SK-MEL-5 (cell line): ENCODE data around the gene UEVLD. TPM values are rescaled to one million over a fixed set of nuclear protein-coding genes. Genes with fewer than 3 reads are reported as not detected.

Experiments
- DNase-seq: peaks from one replicate; pipeline ENCODE4 v3.0.0-alpha.2; 2016; ENCODE audit warnings: low read depth, low spot score
- in situ Hi-C: cut with HindIII; loops from 2 replicates; pipeline ENCODE4 v1.10.0; 2016; ENCODE audit warnings: low sequenced_read_pairs, high pct_unique_total_duplicates, low pct_unique_long_range_greater_than_20kb
- polyA plus RNA-seq, 2 experiments: library from polyadenylated mRNA; depleted of rRNA; stranded (reverse); fragments of >200 nt; gene quantifications; 2 replicates each; pipeline ENCODE4 v1.2.3, GENCODE V29; 2015
- total RNA-seq: library from RNA; depleted of rRNA; stranded (reverse); fragments of >200 nt; shearing (Covaris generic); gene quantifications from 2 replicates; pipeline ENCODE4 v1.2.3, GENCODE V29; 2014; rRNA removed

The UEVLD gene
- total RNA-seq = 30.2 and 34.2 TPM in 2 replicates
- 23.5 and 25.0 TPM in 2 replicates for polyA plus RNA-seq (2015; cell fraction: cytosol; rRNA removed)
- 13.4 and 14.6 TPM in 2 replicates for polyA plus RNA-seq (2015; cell fraction: nucleus; rRNA removed)

DNA sequence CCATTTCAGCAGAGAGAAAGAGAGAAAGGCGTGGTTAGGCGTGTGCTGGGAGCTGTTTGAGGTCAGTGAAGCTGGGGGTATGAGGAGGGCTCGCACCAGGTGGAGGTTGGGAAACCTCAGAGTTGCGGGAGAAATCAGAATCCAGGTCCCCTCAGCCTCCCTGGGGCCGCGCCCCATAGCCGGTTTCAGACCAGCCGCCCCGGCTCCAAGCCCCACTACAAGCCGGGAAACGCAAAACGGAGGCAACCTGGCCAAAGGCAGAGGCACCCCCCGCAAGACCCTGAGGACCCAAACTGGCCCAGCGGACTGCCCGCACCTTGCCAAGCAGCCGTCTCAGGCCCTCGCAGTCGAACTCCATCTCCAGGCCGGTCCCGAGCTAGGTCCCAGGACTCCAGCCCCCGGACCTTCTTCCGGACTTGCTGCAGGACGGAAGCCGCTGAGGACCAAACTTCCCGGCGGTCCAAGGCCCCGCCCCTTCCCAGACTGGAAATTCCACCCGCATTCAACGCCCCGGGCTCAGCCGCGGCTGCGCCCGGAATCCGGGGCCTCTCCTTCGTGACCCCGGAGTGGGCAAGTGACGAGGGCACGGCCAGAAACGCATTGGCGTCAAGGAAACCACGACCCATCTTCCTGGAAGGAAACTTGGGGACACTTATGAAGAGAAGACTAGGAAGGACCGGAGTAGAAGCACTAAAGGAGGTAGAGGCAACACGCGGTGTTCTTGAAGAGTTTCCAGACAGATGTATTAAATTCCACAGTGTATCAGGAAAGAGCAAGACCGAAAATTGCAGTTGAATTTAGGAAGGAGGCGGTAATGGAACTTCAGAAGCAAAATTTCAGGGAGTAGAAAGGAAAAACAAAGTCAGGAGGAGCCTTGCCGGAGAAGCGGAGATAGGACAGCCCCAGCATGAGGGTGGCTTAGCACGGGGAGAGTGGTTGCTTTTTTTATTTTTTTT lies at the start of gene UEVLD:
TSS of gene UEVLD (minus strand) at position 438 of the 956 bp plus-strand sequence. CDS start at position 358, 80 bp downstream.
- in situ Hi-C loops = no loop called here
- peak; percentile 88 for DNase-seq

DNA sequence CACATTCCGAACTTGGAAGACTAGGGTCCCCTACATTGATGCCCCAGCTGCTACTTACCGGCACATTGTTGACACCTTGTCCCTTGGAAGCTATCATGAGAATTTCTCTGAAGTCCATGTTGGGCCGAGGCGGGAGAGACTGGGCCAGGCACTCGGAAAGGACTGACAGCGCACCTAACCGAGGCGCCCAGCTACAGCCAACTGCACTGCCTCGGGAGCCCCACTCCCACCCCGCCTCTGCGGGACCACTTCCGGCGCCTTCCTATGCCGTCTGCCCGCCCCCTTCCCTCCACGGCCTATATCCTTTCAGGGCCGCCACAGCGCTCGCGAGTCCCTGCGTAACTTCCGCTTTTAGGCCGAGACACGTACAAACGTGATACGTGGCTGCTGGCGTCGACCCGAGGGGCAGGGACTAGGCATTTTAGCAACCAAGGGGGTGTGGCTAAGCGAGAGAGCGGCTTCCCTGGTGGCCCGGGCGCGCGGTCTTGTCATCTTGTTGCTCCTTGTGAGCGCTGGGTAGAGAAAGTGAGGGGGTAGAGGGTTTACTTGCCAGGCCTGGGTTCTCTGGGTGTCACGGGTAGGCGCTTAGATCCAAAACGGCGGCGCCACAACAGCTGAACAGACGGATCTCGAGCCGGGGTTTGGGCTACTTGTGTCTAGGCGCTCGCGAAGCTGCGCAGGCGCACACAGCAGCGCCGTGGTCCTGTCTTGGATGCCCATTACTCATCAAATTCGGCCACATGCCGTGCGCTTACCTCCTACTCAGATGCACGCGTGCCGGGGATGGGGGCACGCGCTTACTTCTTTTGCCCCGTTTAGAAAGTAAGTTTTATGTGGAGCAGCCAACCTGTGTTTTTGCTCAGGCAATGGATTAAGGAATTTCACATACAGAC lies 45.9 kb upstream of the UEVLD start, which contains the start of gene SPTY2D1:
TSS of gene SPTY2D1 (minus strand) at position 203 of the 893 bp plus-strand sequence. CDS start at position 118, 85 bp downstream.
- DNase-seq = peak; percentile 99
- in situ Hi-C loops = no loop called here

DNA sequence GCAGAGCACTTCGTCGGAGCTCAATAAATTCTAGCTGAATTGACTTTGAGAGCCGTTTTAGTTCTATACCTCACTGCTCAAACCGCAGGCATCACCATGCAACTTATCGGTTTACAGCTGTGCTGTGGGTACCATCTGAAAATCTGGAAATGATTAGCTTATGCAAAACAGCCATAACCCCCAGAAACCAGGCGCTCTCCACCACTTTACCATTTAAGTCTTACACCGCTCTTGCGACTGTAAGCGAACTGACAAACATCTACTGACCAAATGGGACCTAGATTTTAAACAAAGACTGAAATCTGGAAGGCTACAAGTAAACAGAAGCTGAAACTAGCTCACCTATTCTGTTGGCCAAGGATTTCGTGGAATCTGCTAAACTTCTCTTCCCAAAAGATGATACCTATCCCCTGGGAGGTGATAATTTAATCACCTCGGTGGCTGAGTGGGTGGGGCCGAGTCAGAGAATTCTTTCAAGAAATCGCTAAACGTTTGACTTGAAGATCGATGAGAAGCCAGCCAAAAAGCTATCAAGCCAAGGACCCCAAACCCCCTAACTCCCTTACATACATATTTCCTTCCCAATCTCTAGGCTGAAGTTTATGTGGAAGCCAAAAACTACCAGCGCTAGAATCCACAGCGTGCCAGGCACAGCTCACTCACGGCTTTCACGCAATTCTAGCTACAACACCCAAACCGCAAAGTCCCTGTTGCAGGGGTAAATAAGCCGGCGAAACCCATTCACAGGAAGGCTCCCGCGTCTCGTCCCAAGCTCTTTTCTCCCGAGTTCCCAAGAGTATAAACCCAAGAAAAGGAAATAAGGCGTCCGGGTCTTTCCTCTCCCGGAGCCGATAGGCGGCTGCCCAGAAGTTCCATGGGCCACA lies 45.0 kb upstream of the UEVLD start:
- no peak for DNase-seq
- in situ Hi-C loops = no loop called here

GRCh38 chr11:18632841-18633240 lies 44.3 kb upstream of the UEVLD start:
- DNase-seq = no peak
- in situ Hi-C loops = no loop called here

GRCh38 chr11:18624161-18624560 lies 35.6 kb upstream of the UEVLD start:
- in situ Hi-C loops = no loop called here
- DNase-seq = no peak

- no peak for DNase-seq
- in situ Hi-C loops = no loop called here
Measured at GRCh38 chr11:18623707-18624106, 35.2 kb upstream of the UEVLD start.

GRCh38 chr11:18618342-18619025 lies 29.9 kb upstream of the UEVLD start:
- no peak for DNase-seq
- in situ Hi-C loops = no loop called here

DNA sequence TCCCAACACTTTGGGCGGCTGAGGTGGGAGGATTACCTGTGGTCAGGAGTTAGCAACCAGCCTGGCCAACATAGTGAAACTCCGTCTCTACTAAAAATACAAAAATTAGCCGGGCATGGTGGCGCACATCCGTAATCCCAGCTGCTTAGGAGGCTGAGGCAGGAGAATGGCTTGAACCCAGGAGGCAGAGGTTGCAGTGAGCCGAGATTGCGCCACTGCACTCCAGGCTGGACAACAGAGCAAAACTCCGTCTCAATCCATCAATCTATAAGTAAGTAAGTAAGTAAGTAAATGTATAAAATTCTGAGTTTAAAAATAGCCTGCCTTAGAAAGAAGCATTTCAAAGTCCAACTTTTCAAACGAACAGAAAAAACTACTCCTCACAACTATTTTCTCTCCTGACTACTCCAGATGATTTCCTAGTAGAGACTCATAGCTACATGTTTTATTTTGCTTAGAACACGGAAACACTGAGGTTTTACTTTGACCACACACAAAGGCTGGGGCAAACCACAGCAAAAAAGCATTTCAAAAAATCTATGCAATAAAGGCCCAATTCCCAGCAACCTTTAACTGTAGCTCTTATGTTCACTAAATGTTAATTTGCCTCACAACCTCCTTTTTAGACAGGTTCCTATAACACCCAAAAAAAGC lies 29.3 kb upstream of the UEVLD start:
- no peak for DNase-seq
- in situ Hi-C loops = no loop called here

- DNase-seq = no peak
- in situ Hi-C loops = no loop called here
Measured at GRCh38 chr11:18615628-18616392, 27.3 kb upstream of the UEVLD start.

DNA sequence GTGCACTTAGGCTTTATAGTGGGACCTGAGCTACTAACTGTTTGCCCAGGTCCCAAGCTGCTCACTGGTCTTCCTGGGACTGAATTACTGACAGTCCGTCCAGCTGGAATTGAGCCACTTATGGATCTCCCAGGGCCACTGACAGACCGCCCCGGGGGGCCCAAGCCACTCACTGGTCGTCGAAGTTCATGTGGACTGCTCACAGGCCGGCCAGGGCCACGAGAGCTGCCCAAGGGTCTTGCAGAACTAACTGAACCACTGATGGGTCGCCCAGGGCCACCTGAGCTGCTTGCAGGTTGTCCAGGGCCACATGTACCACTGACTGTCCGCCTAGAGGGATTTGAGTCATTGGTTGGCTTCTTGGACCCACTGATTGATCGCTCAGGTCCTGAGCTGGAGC lies 26.1 kb upstream of the UEVLD start:
- no peak for DNase-seq
- in situ Hi-C loops = no loop called here

DNA sequence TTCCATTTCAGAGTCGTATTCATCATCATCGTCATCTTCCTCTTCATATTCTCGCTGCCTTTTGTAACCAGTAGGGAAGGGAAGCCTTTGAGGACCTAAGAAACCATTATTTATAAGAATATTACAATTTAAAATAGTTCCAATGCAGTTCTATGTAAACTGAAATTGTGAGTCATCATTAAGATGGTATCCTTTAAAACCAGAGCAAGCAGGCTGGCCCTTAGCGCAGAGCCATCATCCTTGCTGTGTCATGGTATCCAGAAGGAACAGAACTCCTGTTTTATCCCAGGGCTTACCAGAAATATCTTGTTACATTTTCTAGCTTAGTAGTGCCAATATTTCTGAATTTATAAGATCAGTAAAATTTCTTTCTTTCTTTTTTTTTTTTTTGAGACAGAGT lies 23.9 kb upstream of the UEVLD start:
- no peak for DNase-seq
- in situ Hi-C loops = no loop called here

- DNase-seq = no peak
- in situ Hi-C loops = no loop called here
Measured at GRCh38 chr11:18611196-18611595, 22.7 kb upstream of the UEVLD start.

GRCh38 chr11:18608376-18608775 lies 19.8 kb upstream of the UEVLD start:
- in situ Hi-C loops = no loop called here
- DNase-seq = no peak

- DNase-seq = no peak
- in situ Hi-C loops = no loop called here
Measured at GRCh38 chr11:18600915-18601569, 12.5 kb upstream of the UEVLD start.

DNA sequence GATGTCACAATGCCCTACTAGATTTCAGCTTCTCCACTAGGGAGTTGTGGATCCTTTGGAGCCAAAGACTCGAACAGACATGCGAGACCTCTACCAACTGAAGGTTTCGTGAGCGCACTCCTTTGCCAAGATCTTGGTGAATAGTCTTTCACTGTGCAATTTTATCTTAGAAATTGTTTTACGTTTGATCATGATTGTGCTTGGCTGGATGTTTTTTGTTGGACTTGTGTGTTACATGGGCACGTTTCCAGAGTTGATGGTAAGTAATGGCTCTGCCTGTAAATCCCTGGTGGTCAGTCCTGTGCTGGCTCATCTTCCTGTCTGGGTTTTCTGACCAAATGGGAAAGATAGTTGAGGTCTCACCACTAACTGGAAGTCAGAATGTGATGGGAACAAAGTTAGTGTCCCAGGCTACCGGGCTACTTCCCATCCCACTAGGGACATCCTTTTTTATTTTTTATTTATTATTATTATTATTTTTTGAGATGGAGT lies 11.3 kb upstream of the UEVLD start, which contains the start of gene MISFA:
TSS of gene MISFA (plus strand) at position 51 of the 492 bp plus-strand sequence. CDS start at position 191, 140 bp downstream.
- in situ Hi-C loops = no loop called here
- no peak for DNase-seq
